HEK293T (cell line): ENCODE measurements around the gene ENPP6.

Experiments
- ARNT ChIP-seq: fragments of 450-650 bp; IDR thresholded peaks from 2 replicates; pipeline ENCODE4 v1.6.1; 2017; ENCODE audit warnings: mild to moderate bottlenecking
- FOXA1 ChIP-seq: fragments of 450-650 bp; IDR thresholded peaks from 2 replicates; pipeline ENCODE4 v1.6.1; 2016; ENCODE audit warnings: mild to moderate bottlenecking
- FOXM1 ChIP-seq: fragments of 450-650 bp; IDR thresholded peaks from 2 replicates; pipeline ENCODE4 v1.6.1; 2017; ENCODE audit warnings: mild to moderate bottlenecking, borderline replicate concordance
- HDGF ChIP-seq: fragments of 450-650 bp; IDR thresholded peaks from 2 replicates; pipeline ENCODE4 v1.6.1; 2017; ENCODE audit warnings: antibody characterized with exemption, borderline replicate concordance
- LEF1 ChIP-seq: fragments of 450-650 bp; IDR thresholded peaks from 2 replicates; pipeline ENCODE4 v1.6.1; 2017; ENCODE audit warnings: mild to moderate bottlenecking, borderline replicate concordance
- NFRKB ChIP-seq: fragments of 450-650 bp; IDR thresholded peaks from 2 replicates; pipeline ENCODE4 v1.6.1; 2016; ENCODE audit warnings: mild to moderate bottlenecking, moderate library complexity
- SP1 ChIP-seq: fragments of 450-650 bp; IDR thresholded peaks from 2 replicates; pipeline ENCODE4 v1.6.1; 2017
- SUZ12 ChIP-seq: fragments of 450-650 bp; IDR thresholded peaks from 2 replicates; pipeline ENCODE4 v1.6.1; 2016; ENCODE audit warnings: mild to moderate bottlenecking
- TARDBP ChIP-seq: fragments of 450-650 bp; IDR thresholded peaks from 2 replicates; pipeline ENCODE4 v1.6.1; 2016
- TF ChIP-seq, protein P1 (sequence below): fragments of 450-650 bp; IDR thresholded peaks from 2 replicates; pipeline ENCODE4 v1.6.1; 2016

DNA sequence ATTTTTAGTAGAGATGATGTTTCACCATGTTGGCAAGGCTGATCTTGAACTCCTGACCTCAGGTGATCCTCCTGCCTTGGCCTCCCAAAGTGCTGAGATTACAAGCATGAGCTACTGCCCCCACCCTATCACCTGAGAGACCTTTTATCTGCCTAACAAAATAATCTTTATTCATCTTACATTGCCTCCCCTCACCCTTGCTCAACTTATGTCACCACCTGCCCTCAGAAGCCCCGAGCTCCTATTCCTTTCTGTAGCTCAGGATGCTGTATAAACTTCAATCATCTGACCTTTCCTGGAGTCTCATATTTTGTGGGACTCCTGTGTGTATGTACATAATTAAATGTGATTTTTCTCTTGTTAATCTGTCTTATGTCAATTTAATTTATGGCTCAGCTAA, 29.7 kb upstream of the ENPP6 start:
- TF ChIP-seq, protein P1, sequence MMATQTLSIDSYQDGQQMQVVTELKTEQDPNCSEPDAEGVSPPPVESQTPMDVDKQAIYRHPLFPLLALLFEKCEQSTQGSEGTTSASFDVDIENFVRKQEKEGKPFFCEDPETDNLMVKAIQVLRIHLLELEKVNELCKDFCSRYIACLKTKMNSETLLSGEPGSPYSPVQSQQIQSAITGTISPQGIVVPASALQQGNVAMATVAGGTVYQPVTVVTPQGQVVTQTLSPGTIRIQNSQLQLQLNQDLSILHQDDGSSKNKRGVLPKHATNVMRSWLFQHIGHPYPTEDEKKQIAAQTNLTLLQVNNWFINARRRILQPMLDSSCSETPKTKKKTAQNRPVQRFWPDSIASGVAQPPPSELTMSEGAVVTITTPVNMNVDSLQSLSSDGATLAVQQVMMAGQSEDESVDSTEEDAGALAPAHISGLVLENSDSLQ: 0 out of 2 replicates have a peak, but pooled peaks have one; percentile 42
- TF ChIP-seq FOXA1: no peak
- TF ChIP-seq LEF1: no peak
- TF ChIP-seq TARDBP: no peak
- TF ChIP-seq SUZ12: no peak
- no peak for TF ChIP-seq FOXM1
- TF ChIP-seq HDGF: no peak
- TF ChIP-seq ARNT: no peak
- no peak for TF ChIP-seq SP1
- TF ChIP-seq NFRKB: no peak
